ENCODE measurements around the gene LYPD1. TPM values are rescaled to one million over a fixed set of nuclear protein-coding genes. Genes with fewer than 3 reads are reported as not detected.

LYPD1 gene
- total RNA-seq, result not detected
- not detected for polyA plus RNA-seq
- not detected for total RNA-seq

DNA sequence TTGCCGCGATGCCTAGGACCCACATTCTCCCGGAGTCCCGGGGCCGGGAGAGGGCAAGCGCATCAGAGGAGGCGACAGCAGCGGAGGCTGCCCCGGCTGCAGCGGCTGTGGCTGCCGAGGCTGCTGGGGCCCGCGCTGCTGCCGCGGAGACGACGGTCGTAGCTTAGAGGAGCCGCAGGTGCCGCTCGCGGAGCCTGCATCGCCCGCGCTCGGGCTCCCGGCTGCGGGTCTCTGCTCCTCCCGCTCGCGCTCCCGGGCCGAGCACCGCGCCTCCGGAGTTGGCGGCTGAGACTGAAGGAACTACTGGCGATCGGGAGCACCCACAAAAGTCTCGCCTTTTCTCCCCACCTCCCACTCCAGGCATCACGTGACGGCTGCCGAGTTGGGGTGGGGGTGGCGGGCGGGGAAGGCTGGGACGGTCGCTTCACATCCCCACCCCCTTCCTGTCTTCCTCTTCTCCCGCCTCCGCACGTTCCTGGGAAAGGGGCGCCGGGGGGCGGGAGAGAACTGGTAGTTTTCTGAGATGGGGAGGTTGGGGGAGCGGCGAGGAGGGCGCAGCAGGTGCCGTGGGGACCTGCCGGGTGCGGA is at the start of gene LYPD1:
Gene LYPD1 (minus strand): TSS at position 298 of the 588 bp plus-strand sequence. CDS start 273 bp downstream, at position 25.
- H3K27ac ChIP-seq (ENCODE audit: low read depth, low read length), result no peak within 1 kb of the TSS
- Mint-ChIP-seq H3K36me3 (no peaks in the 10 kb centered on the region), H3K9me3 (peaks cover 0 to 4% (median 2%) of the 10 kb centered on the region in 11 donors), H3K27ac (no peak within 1 kb of the TSS), H3K4me3 (no peak within 1 kb of the TSS), H3K4me1 (peaks cover 0 to 4% (median 0%) of the 10 kb centered on the region in 7 donors), H3K27me3 (peaks cover 34 to 54% (median 43%) of the 10 kb centered on the region in 5 donors)
- ChIA-PET CTCF (no interaction called here), POLR2A (no interaction called here)
- intact Hi-C loops (cut with micrococcal nuclease), result no loop called here
- no peak for ATAC-seq
- no peaks in the 10 kb centered on the region for H3K36me3 ChIP-seq (ENCODE audit: control insufficient read depth in 2 of 3, insufficient read depth in 3 of 3, low read length in 3 of 3)
- no peaks in the 10 kb centered on the region for H3K9me3 ChIP-seq (ENCODE audit: control insufficient read depth in 2 of 3, low read length in 3 of 3)
- no peaks in the 10 kb centered on the region for H3K27me3 ChIP-seq (ENCODE audit: control insufficient read depth in 2 of 2, insufficient read depth in 2 of 2, low read length in 2 of 2)
- no peak for DNase-seq
- no peak within 1 kb of the TSS for H3K4me3 ChIP-seq (ENCODE audit: low read length)
- no peaks in the 10 kb centered on the region for H3K4me1 ChIP-seq (ENCODE audit: control insufficient read depth in 2 of 2, insufficient read depth in 2 of 2, low read length in 2 of 2)

DNA sequence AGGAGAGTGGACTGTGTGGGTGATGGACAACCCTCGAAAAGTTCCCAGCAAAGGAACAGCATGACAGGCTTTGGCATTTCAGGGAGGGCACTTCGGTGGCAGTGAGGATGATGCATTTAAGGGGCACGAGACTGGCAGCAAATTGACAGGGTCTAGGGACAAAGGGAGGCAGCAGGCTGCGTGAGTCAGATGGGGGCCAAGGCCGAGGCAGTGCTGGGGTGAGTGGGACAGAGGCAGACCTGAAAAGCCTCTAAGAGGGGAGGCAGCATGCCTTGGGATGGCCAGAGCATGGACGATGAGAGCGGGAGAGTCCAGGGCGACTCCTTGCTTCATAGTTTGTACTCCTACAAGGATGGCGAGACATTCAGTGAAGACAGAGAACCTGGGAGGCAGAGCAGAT is 49.5 kb upstream of the LYPD1 start:
- ATAC-seq (no peak), DNase-seq (no peak)
- CTCF ChIA-PET, result no interaction called here
- H3K4me3 ChIP-seq (ENCODE audit: low read length), result no peak overlapping the region
- H3K9me3 ChIP-seq (ENCODE audit: control insufficient read depth in 2 of 3, low read length in 3 of 3), result no peaks in the 10 kb centered on the region
- H3K36me3 Mint-ChIP-seq, result peaks cover 0 to 5% (median 0%) of the 10 kb centered on the region in 5 donors
- H3K4me1 Mint-ChIP-seq, result no peaks in the 10 kb centered on the region
- peaks cover 0 to 4% (median 0%) of the 10 kb centered on the region in 5 donors for H3K27me3 Mint-ChIP-seq
- H3K27ac Mint-ChIP-seq, result no peak overlapping the region
- no peak overlapping the region for H3K4me3 Mint-ChIP-seq
- H3K9me3 Mint-ChIP-seq, result peaks cover 0 to 13% (median 2%) of the 10 kb centered on the region in 11 donors
- POLR2A ChIA-PET, result no interaction called here
- H3K27ac ChIP-seq (ENCODE audit: low read depth, low read length), result no peak overlapping the region
- intact Hi-C loops (cut with micrococcal nuclease), result no loop called here
- no peaks in the 10 kb centered on the region for H3K36me3 ChIP-seq (ENCODE audit: control insufficient read depth in 2 of 3, insufficient read depth in 3 of 3, low read length in 3 of 3)
- no peaks in the 10 kb centered on the region for H3K4me1 ChIP-seq (ENCODE audit: control insufficient read depth in 2 of 2, insufficient read depth in 2 of 2, low read length in 2 of 2)
- H3K27me3 ChIP-seq (ENCODE audit: control insufficient read depth in 2 of 2, insufficient read depth in 2 of 2, low read length in 2 of 2), result no peaks in the 10 kb centered on the region

GRCh38 chr2:132716954-132717353 is 46.9 kb upstream of the LYPD1 start:
- no peaks in the 10 kb centered on the region for H3K27me3 ChIP-seq (ENCODE audit: control insufficient read depth in 2 of 2, insufficient read depth in 2 of 2, low read length in 2 of 2)
- no peak overlapping the region for H3K27ac ChIP-seq (ENCODE audit: low read depth, low read length)
- ChIA-PET POLR2A (no interaction called here), CTCF (no interaction called here)
- no peaks in the 10 kb centered on the region for H3K36me3 ChIP-seq (ENCODE audit: control insufficient read depth in 2 of 3, insufficient read depth in 3 of 3, low read length in 3 of 3)
- peaks cover 0 to 9% (median 3%) of the 10 kb centered on the region in 11 donors for H3K9me3 Mint-ChIP-seq
- H3K4me3 ChIP-seq (ENCODE audit: low read length), result no peak overlapping the region
- H3K4me1 ChIP-seq (ENCODE audit: control insufficient read depth in 2 of 2, insufficient read depth in 2 of 2, low read length in 2 of 2), result no peaks in the 10 kb centered on the region
- H3K36me3 Mint-ChIP-seq, result no peaks in the 10 kb centered on the region
- no peak overlapping the region for H3K4me3 Mint-ChIP-seq
- ATAC-seq (no peak), DNase-seq (no peak)
- H3K9me3 ChIP-seq (ENCODE audit: control insufficient read depth in 2 of 3, low read length in 3 of 3), result no peaks in the 10 kb centered on the region
- peaks cover 0 to 4% (median 0%) of the 10 kb centered on the region in 5 donors for H3K27me3 Mint-ChIP-seq
- no peaks in the 10 kb centered on the region for H3K4me1 Mint-ChIP-seq
- no peak overlapping the region for H3K27ac Mint-ChIP-seq
- intact Hi-C loops (cut with micrococcal nuclease), result no loop called here

GRCh38 chr2:132715386-132716351 is 45.7 kb upstream of the LYPD1 start:
- Mint-ChIP-seq H3K9me3 (peaks cover 0 to 9% (median 3%) of the 10 kb centered on the region in 11 donors), H3K4me1 (no peaks in the 10 kb centered on the region), H3K27ac (no peak overlapping the region), H3K36me3 (no peaks in the 10 kb centered on the region), H3K27me3 (peaks cover 0 to 4% (median 0%) of the 10 kb centered on the region in 5 donors), H3K4me3 (no peak overlapping the region)
- Histone ChIP-seq H3K4me1 (ENCODE audit: control insufficient read depth in 2 of 2, insufficient read depth in 2 of 2, low read length in 2 of 2) (no peaks in the 10 kb centered on the region), H3K27me3 (ENCODE audit: control insufficient read depth in 2 of 2, insufficient read depth in 2 of 2, low read length in 2 of 2) (no peaks in the 10 kb centered on the region), H3K36me3 (ENCODE audit: control insufficient read depth in 2 of 3, insufficient read depth in 3 of 3, low read length in 3 of 3) (no peaks in the 10 kb centered on the region), H3K4me3 (ENCODE audit: low read length) (no peak overlapping the region), H3K27ac (ENCODE audit: low read depth, low read length) (no peak overlapping the region), H3K9me3 (ENCODE audit: control insufficient read depth in 2 of 3, low read length in 3 of 3) (no peaks in the 10 kb centered on the region)
- ATAC-seq (no peak), DNase-seq (no peak)
- intact Hi-C loops (cut with micrococcal nuclease), result no loop called here
- ChIA-PET CTCF (no interaction called here), POLR2A (no interaction called here)

GRCh38 chr2:132703396-132703795 is 33.4 kb upstream of the LYPD1 start:
- intact Hi-C loops (cut with micrococcal nuclease), result no loop called here
- no peak overlapping the region for H3K4me3 Mint-ChIP-seq
- no peak overlapping the region for H3K4me3 ChIP-seq (ENCODE audit: low read length)
- CTCF ChIA-PET, result no interaction called here
- no peak overlapping the region for H3K27ac ChIP-seq (ENCODE audit: low read depth, low read length)
- no peaks in the 10 kb centered on the region for H3K9me3 ChIP-seq (ENCODE audit: control insufficient read depth in 2 of 3, low read length in 3 of 3)
- no peak for DNase-seq
- H3K27me3 ChIP-seq (ENCODE audit: control insufficient read depth in 2 of 2, insufficient read depth in 2 of 2, low read length in 2 of 2), result no peaks in the 10 kb centered on the region
- peaks cover 0 to 8% (median 0%) of the 10 kb centered on the region in 11 donors for H3K9me3 Mint-ChIP-seq
- no peaks in the 10 kb centered on the region for H3K36me3 Mint-ChIP-seq
- no peaks in the 10 kb centered on the region for H3K36me3 ChIP-seq (ENCODE audit: control insufficient read depth in 2 of 3, insufficient read depth in 3 of 3, low read length in 3 of 3)
- H3K4me1 Mint-ChIP-seq, result no peaks in the 10 kb centered on the region
- no peaks in the 10 kb centered on the region for H3K27me3 Mint-ChIP-seq
- H3K4me1 ChIP-seq (ENCODE audit: control insufficient read depth in 2 of 2, insufficient read depth in 2 of 2, low read length in 2 of 2), result no peaks in the 10 kb centered on the region
- POLR2A ChIA-PET, result interaction anchor here (0.6 kb wide), 1 partner anchor 56 kb away, joined by 3 read pairs; no protein-coding TSS in a partner anchor
- H3K27ac Mint-ChIP-seq, result no peak overlapping the region
- ATAC-seq, result no peak

DNA sequence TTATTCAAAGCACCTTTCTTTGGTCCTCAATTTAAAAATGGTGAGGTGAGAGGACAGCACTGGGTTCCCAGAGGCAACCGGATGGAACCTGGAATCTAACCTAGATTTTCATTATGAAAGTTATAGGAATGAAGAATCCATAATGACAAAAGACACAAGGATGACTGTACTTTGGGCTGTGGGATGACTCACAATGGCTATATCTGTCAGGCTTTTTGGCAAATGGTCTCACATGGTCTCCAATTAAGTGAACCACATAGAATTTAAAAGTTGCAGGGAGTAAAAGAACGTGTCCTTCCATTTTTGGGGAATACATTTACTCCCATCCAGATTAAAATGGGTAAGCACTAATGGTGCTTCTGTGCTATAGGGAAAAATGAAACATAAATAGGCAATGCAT is 31.8 kb upstream of the LYPD1 start:
- no peak for DNase-seq
- H3K4me1 Mint-ChIP-seq, result no peaks in the 10 kb centered on the region
- no peaks in the 10 kb centered on the region for H3K36me3 Mint-ChIP-seq
- Histone ChIP-seq H3K27me3 (ENCODE audit: control insufficient read depth in 2 of 2, insufficient read depth in 2 of 2, low read length in 2 of 2) (no peaks in the 10 kb centered on the region), H3K4me3 (ENCODE audit: low read length) (no peak overlapping the region), H3K27ac (ENCODE audit: low read depth, low read length) (no peak overlapping the region), H3K36me3 (ENCODE audit: control insufficient read depth in 2 of 3, insufficient read depth in 3 of 3, low read length in 3 of 3) (no peaks in the 10 kb centered on the region), H3K9me3 (ENCODE audit: control insufficient read depth in 2 of 3, low read length in 3 of 3) (no peaks in the 10 kb centered on the region), H3K4me1 (ENCODE audit: control insufficient read depth in 2 of 2, insufficient read depth in 2 of 2, low read length in 2 of 2) (no peaks in the 10 kb centered on the region)
- intact Hi-C loops (cut with micrococcal nuclease), result no loop called here
- no peak overlapping the region for H3K27ac Mint-ChIP-seq
- no peaks in the 10 kb centered on the region for H3K27me3 Mint-ChIP-seq
- POLR2A ChIA-PET, result no interaction called here
- CTCF ChIA-PET, result no interaction called here
- no peak for ATAC-seq
- H3K9me3 Mint-ChIP-seq, result peaks cover 0 to 8% (median 0%) of the 10 kb centered on the region in 11 donors
- H3K4me3 Mint-ChIP-seq, result no peak overlapping the region

All from naive thymus-derived CD4-positive, alpha-beta T cell (primary cell).